GM23248 (cell line): ENCODE data around the gene SOX8.

ENCODE experiments used
- EZH2 ChIP-seq: fragments of 200-600 bp; sonication (generic); IDR thresholded peaks from 2 replicates; pipeline ENCODE4 v1.6.1; 2018; ENCODE audit warnings: antibody characterized with exemption, mild to moderate bottlenecking; ENCODE audit not compliant: insufficient read depth, poor library complexity, severe bottlenecking
- EZH2phosphoT487 ChIP-seq: fragments of 200-600 bp; sonication (generic); IDR thresholded peaks from 2 replicates; pipeline ENCODE4 v1.6.1; 2018; ENCODE audit warnings: antibody characterized with exemption, moderate library complexity, mild to moderate bottlenecking, low read depth; ENCODE audit not compliant: insufficient read depth

DNA sequence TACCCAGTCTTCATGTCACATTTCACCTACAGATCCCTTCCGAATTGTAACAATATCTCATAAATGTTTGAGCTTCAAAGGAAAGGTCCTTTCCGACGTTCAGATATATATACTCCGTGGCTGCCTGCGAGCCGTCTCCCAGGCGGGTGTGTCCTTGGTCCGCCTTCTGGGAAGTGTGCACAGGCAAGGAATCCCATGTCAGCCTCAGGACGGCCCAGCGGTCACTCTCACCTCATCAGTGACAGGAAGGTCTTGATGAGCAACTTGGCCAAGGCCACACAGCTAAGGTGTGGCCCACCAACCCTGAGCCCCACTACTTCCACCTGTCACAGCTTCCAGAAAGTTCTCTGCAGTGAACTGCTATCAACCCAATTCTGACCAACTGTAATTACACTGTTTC lies 15.1 kb upstream of the SOX8 start:
- no peak for TF ChIP-seq EZH2
- no peak for TF ChIP-seq EZH2phosphoT487
